DMS53 treated with DMSO at 0.1 percent for 48 hours (cell line): ENCODE results near the gene LRRK2.

Source experiments
- DNase-seq: peaks from one replicate; lab custom pipeline; 2025; ENCODE audit not compliant: unreplicated experiment; lab: John Stamatoyannopoulos, UW

LRRK2 gene

GRCh38 chr12:40390980-40391379 is 166.2 kb downstream of the LRRK2 start:
- DNase-seq: no peak

- peak; percentile 34 for DNase-seq
These were observed 168.2 kb downstream of the LRRK2 start for GRCh38 chr12:40393026-40393425.

- DNase-seq: no peak
These were observed 174.9 kb downstream of the LRRK2 start for GRCh38 chr12:40399656-40400055.

GRCh38 chr12:40405419-40405818 is 180.6 kb downstream of the LRRK2 start:
- no peak for DNase-seq
